ENCODE results near the gene VEZF1.

DNA sequence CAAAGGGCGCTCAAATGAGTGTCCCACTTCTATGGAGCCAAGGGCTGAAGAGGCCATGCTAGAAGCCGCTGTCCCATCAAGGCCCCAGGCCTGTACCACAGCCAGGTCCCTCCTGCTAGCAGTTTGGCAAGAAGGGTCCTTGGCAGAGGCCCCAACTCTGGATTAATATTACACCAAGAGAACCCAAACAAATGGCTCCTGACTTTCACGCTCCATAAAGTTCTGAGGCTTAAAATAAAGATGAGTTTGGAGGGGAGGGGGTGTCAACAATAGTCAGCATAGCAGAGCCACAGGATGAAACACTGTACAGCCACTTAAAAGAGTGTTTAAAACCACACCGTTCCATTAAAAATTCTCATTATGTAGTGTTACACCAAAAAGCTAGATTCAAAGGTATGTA is 63.4 kb downstream of the VEZF1 start:
- TF ChIP-seq EZH2phosphoT487 (IDR thresholded peaks at IDR 0.05; ENCODE audit: insufficient read depth, low read depth), result no peak
- TF ChIP-seq EZH2 (IDR thresholded peaks at IDR 0.05; ENCODE audit: insufficient read depth, poor library complexity, severe bottlenecking), result no peak

All from GM23248 (cell line).